Kidney (tissue), 14 donors: Measurements from ENCODE around the gene ALB. TPM values are rescaled to one million over a fixed set of nuclear protein-coding genes. Genes with fewer than 3 reads are reported as not detected.

Experiments used
- DNase-seq, 5 donors: peaks; one replicate each; pipeline ENCODE4 v3.0.0-alpha.2; 2013 to 2020
- FAIRE-seq: peaks from 2 replicates; lab custom pipeline; 2012; peaks lifted over from hg19 to GRCh38; lab: Jason Lieb, UNC
- H3K27ac ChIP-seq, 2 donors: one replicate each; pipeline ENCODE4 v1.7.0; 2013; ENCODE audit warnings: low read depth in 2 of 2, low read length in 2 of 2, inconsistent platforms in 1 of 2
- H3K27me3 ChIP-seq: one replicate; pipeline ENCODE4 v1.7.1; 2013; ENCODE audit warnings: low read length, inconsistent platforms; ENCODE audit not compliant: control insufficient read depth, insufficient read depth
- H3K36me3 ChIP-seq, 3 donors: one replicate each; pipeline versions ENCODE4 v1.7.0 to v1.7.1; 2013; ENCODE audit warnings: low read length in 3 of 3, control low read depth in 1 of 3, inconsistent platforms in 1 of 3; ENCODE audit not compliant: insufficient read depth in 3 of 3, control insufficient read depth in 2 of 3
- H3K4me1 ChIP-seq, 3 donors: one replicate each; pipeline versions ENCODE4 v1.7.0 to v1.7.1; 2013; ENCODE audit warnings: low read length in 3 of 3, inconsistent platforms in 1 of 3, low read depth in 1 of 3; ENCODE audit not compliant: control insufficient read depth in 2 of 3, insufficient read depth in 2 of 3
- H3K4me3 ChIP-seq, 3 donors: one replicate each; pipeline versions ENCODE4 v1.7.0 to v1.8.1; 2013; ENCODE audit warnings: low read length in 3 of 3, control low read depth in 1 of 3, inconsistent platforms in 1 of 3
- H3K9ac ChIP-seq, 3 donors: one replicate each; pipeline versions ENCODE4 v1.7.0 to v1.7.1; 2013; ENCODE audit warnings: low read length in 3 of 3, control low read depth in 1 of 3, inconsistent platforms in 1 of 3
- H3K9me3 ChIP-seq, 3 donors: one replicate each; pipeline versions ENCODE4 v1.7.0 to v1.7.1; 2013; ENCODE audit warnings: low read length in 3 of 3, control low read depth in 1 of 3, inconsistent platforms in 1 of 3; ENCODE audit not compliant: control insufficient read depth in 2 of 3, insufficient read depth in 1 of 3
- CTCF ChIP-seq: IDR thresholded peaks from 3 replicates; pipeline ENCODE4 v1.5.1; 2012; ENCODE audit warnings: mild to moderate bottlenecking, moderate library complexity, borderline replicate concordance; ENCODE audit not compliant: insufficient read depth; ENCODE audit errors: extremely low read depth
- intact Hi-C: fragments of 100-400 bp; cut with DNase I; formaldehyde crosslinking; loops from one replicate; pipeline ENCODE4 v1.11.1; 2022
- polyA plus RNA-seq: library from polyadenylated mRNA; stranded (reverse); fragments of 350-450 nt; fragmentation: Illumina TruSeq; extraction: RNeasy Lipid Tissue Mini Kit (QIAGEN cat#74804); gene quantifications from one replicate; pipeline ENCODE4 v1.2.3, GENCODE V29; 2014; ENCODE audit warnings: low read depth, low replicate concordance; ENCODE audit not compliant: insufficient read depth
- total RNA-seq: library from RNA; stranded (reverse); fragmentation: NEBNext Ultra II Directional; extraction: Animal tissue kit (Norgen Biotek cat#: 25700); gene quantifications from one replicate; pipeline ENCODE4 v1.2.1, GENCODE V29; 2021
- donor health status: control.
- donor health status: control.
- donor health status: control.
- donor health status: control.
- donor health status: control.
- donor health status: DM: yes; HTN: yes; CAD: no.
- donor health status: Normal renal cell carcinoma (clear cell type).

The ALB gene
- total and polyA plus RNA-seq, 2 donors from 2014 or later, result 0.19 to 172 TPM

- no peak overlapping the region for H3K9ac ChIP-seq
- H3K27ac ChIP-seq, result no peak overlapping the region
- TF ChIP-seq CTCF, result no peak
- no peaks in the 10 kb centered on the region for H3K9me3 ChIP-seq
- H3K4me3 ChIP-seq, result no peak overlapping the region
- no peaks in the 10 kb centered on the region for H3K27me3 ChIP-seq
- intact Hi-C loops, result no loop called here
- H3K4me1 ChIP-seq, result no peaks in the 10 kb centered on the region
- no peak for FAIRE-seq
- H3K36me3 ChIP-seq, result no peaks in the 10 kb centered on the region
- no peak for DNase-seq
Observed at GRCh38 chr4:73376251-73376650, 27.8 kb upstream of the ALB start.

- no peak for FAIRE-seq
- no peak for DNase-seq
- no peak overlapping the region for H3K27ac ChIP-seq
- H3K4me1 ChIP-seq, result no peaks in the 10 kb centered on the region
- no peak overlapping the region for H3K4me3 ChIP-seq
- no peak for TF ChIP-seq CTCF
- intact Hi-C loops, result no loop called here
- no peak overlapping the region for H3K9ac ChIP-seq
- no peaks in the 10 kb centered on the region for H3K9me3 ChIP-seq
- no peaks in the 10 kb centered on the region for H3K36me3 ChIP-seq
- no peaks in the 10 kb centered on the region for H3K27me3 ChIP-seq
Observed at GRCh38 chr4:73376976-73377375, 27.1 kb upstream of the ALB start.

DNA sequence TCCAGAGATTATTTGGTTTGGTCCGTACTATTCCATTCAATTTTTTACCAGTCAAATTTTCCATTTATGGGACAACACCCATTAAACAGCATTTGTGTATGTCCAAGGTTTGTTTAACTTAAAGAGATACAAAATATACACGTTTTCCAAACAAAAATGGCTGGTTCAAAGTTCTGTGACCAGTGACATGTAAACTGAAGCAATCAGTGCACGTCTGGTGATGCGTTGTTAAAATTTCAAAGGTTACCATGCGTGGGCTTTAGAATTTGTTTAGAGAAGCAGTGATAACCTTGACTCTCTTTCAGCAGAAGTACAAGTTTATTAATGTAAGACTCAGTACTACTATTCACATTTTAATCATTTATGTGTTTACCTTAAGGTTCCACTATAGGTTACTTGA, 25.2 kb upstream of the ALB start:
- Histone ChIP-seq H3K36me3 (no peaks in the 10 kb centered on the region), H3K4me1 (no peaks in the 10 kb centered on the region), H3K9me3 (no peaks in the 10 kb centered on the region), H3K27me3 (no peaks in the 10 kb centered on the region), H3K9ac (no peak overlapping the region), H3K27ac (no peak overlapping the region), H3K4me3 (no peak overlapping the region)
- intact Hi-C loops, result no loop called here
- TF ChIP-seq CTCF, result no peak
- DNase-seq (no peak), FAIRE-seq (no peak)

- no peak for DNase-seq
- no peaks in the 10 kb centered on the region for H3K4me1 ChIP-seq
- no peak overlapping the region for H3K4me3 ChIP-seq
- no peaks in the 10 kb centered on the region for H3K9me3 ChIP-seq
- FAIRE-seq, result no peak
- H3K36me3 ChIP-seq, result no peaks in the 10 kb centered on the region
- TF ChIP-seq CTCF, result no peak
- H3K27ac ChIP-seq, result no peak overlapping the region
- H3K27me3 ChIP-seq, result no peaks in the 10 kb centered on the region
- intact Hi-C loops, result no loop called here
- H3K9ac ChIP-seq, result no peak overlapping the region
Observed at GRCh38 chr4:73379946-73380345, 24.1 kb upstream of the ALB start.
